Gastrocnemius medialis (tissue), 4 donors: ENCODE data around the gene VAMP4.

Source experiments
- POLR2A ChIP-seq, 2 donors: fragments of 450-650 bp; IDR thresholded peaks; one replicate each; pipeline ENCODE4 v1.6.1; 2017; ENCODE audit warnings: antibody characterized with exemption in 2 of 2, mild to moderate bottlenecking in 2 of 2, moderate library complexity in 2 of 2
- TF ChIP-seq, protein P1 (sequence below), 5 experiments: fragments of 450-650 bp in 3 of 5; fragments of 200-600 bp in 2 of 5; sonication (generic) in 2 of 5; IDR thresholded peaks in 4 of 5; conservative IDR thresholded peaks in 1 of 5; 1 replicate in 4 of 5; 2 replicates in 1 of 5; pipeline ENCODE4 v1.5.1; 2016 to 2019; ENCODE audit warnings: antibody characterized with exemption in 5 of 5, mild to moderate bottlenecking in 3 of 5, moderate library complexity in 3 of 5

DNA sequence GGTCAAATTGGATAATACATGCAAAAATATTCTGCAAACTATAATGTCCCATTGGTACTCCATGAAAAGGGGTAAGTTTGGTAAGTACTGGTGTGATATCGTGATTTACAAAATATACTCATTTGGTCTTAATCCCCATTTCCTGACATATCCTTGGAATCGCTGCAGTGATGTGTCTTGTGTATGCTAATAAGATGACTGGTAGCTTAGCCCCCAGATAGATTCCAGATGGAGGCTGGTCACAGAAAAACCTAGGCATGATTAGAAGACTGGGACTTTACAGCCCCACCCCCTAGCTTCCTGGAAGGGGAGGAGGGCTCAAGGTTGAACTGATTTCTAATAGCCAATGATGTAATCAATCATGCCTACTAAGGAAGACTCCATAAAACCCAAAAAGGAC lies 3.0 kb downstream of the VAMP4 start:
- TF ChIP-seq, protein P1, sequence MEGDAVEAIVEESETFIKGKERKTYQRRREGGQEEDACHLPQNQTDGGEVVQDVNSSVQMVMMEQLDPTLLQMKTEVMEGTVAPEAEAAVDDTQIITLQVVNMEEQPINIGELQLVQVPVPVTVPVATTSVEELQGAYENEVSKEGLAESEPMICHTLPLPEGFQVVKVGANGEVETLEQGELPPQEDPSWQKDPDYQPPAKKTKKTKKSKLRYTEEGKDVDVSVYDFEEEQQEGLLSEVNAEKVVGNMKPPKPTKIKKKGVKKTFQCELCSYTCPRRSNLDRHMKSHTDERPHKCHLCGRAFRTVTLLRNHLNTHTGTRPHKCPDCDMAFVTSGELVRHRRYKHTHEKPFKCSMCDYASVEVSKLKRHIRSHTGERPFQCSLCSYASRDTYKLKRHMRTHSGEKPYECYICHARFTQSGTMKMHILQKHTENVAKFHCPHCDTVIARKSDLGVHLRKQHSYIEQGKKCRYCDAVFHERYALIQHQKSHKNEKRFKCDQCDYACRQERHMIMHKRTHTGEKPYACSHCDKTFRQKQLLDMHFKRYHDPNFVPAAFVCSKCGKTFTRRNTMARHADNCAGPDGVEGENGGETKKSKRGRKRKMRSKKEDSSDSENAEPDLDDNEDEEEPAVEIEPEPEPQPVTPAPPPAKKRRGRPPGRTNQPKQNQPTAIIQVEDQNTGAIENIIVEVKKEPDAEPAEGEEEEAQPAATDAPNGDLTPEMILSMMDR (IDR thresholded peaks at IDR 0.05 in 4 of 5, conservative IDR thresholded peaks at IDR 0.05 in 1 of 5), result no peak
- TF ChIP-seq POLR2A (IDR thresholded peaks at IDR 0.05), result no peak
